ENCODE results near the gene GMPPA. TPM values are rescaled to one million over a fixed set of nuclear protein-coding genes. Genes with fewer than 3 reads are reported as not detected.

GMPPA gene
- polyA plus RNA-seq, 2 of the 4 experiments (the other 2 are of a cell fraction): 36.2 to 46.2 TPM

DNA sequence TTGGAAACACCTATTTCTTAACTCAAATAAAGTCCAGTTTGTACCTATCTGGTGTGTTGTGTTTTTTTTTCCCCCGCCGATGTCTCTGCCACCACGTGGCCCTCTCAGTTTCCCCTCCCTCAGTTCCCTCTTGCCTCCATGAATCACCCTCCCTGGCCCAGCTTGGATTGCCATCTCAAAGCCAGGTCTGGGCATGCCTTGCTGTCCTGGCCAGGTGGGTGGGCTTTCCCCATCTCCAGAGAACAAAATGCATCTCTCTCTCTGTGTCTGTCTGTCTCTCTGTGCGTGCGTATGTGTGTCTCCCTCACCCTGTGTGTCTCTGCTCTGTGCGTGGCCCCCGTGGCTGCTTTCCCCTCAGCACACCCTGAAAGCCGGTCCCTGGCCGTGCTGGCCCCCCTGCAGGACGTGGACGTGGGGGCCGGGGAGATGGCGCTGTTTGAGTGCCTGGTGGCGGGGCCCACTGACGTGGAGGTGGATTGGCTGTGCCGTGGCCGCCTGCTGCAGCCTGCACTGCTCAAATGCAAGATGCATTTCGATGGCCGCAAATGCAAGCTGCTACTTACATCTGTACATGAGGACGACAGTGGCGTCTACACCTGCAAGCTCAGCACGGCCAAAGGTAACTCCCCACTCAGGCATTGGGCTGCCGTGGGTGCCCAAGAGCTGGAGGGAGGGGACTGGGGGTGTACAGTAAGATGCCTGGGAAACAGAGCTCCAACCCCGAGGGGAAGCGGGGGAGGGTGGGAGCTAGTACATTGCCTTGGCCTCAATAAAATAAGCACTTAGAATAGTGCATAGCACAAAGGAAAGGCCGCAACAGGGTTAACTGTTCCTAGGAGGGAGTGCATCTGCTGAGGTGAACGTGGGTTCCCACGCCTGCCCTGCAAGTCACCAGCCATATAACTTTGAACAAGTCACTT, 31.6 kb upstream of the GMPPA start:
- H3K4me2 ChIP-seq: no peak overlapping the region
- no peaks in the 10 kb centered on the region for H3K9me3 ChIP-seq
- no peak overlapping the region for H3K27ac ChIP-seq
- CTCF ChIA-PET: interaction anchor here (2.0 to 89.4 kb wide), 3 partner anchors 3 to 64 kb away, joined by 17 to 3291 read pairs (median 3291); partner anchors contain the start of genes ASIC4, CHPF, GMPPA and SPEG
- no peak for TF ChIP-seq KDM5A (IDR thresholded peaks at IDR 0.05)
- no peak for TF ChIP-seq EHF (CRISPR knock-in tag; IDR thresholded peaks at IDR 0.05)
- TF ChIP-seq, protein P1, sequence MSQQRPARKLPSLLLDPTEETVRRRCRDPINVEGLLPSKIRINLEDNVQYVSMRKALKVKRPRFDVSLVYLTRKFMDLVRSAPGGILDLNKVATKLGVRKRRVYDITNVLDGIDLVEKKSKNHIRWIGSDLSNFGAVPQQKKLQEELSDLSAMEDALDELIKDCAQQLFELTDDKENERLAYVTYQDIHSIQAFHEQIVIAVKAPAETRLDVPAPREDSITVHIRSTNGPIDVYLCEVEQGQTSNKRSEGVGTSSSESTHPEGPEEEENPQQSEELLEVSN (IDR thresholded peaks at IDR 0.05; ENCODE audit: borderline replicate concordance, low read depth): no peak
- no peak for TF ChIP-seq ZC3H11A (IDR thresholded peaks at IDR 0.05)
- no peak for TF ChIP-seq HDAC2 (IDR thresholded peaks at IDR 0.05)
- TF ChIP-seq JUN (IDR thresholded peaks at IDR 0.05): no peak
- TF ChIP-seq MAZ (IDR thresholded peaks at IDR 0.05; ENCODE audit: borderline replicate concordance, low read depth, low read length): no peak
- TF ChIP-seq TFCP2L1 (CRISPR knock-in tag; IDR thresholded peaks at IDR 0.05): no peak
- no peak for TF ChIP-seq CEBPB (IDR thresholded peaks at IDR 0.05)
- TF ChIP-seq EP300 (IDR thresholded peaks at IDR 0.05): no peak
- TF ChIP-seq, protein P2, sequence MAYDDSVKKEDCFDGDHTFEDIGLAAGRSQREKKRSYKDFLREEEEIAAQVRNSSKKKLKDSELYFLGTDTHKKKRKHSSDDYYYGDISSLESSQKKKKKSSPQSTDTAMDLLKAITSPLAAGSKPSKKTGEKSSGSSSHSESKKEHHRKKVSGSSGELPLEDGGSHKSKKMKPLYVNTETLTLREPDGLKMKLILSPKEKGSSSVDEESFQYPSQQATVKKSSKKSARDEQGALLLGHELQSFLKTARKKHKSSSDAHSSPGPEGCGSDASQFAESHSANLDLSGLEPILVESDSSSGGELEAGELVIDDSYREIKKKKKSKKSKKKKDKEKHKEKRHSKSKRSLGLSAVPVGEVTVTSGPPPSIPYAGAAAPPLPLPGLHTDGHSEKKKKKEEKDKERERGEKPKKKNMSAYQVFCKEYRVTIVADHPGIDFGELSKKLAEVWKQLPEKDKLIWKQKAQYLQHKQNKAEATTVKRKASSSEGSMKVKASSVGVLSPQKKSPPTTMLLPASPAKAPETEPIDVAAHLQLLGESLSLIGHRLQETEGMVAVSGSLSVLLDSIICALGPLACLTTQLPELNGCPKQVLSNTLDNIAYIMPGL (CRISPR knock-in tag; IDR thresholded peaks at IDR 0.05; ENCODE audit: borderline replicate concordance): no peak
- ATAC-seq (no peak), DNase-seq (ENCODE audit: low read depth in 1 of 2, low spot score in 1 of 2) (no peak), FAIRE-seq (no peak)
- no peak overlapping the region for H3K4me3 ChIP-seq
- H3K4me1 ChIP-seq: peaks cover 12% of the 10 kb centered on the region
- POLR2A ChIA-PET: no interaction called here
- 87% methylated on average over 26 of the region's 28 CpGs for WGBS (ENCODE audit: missing lambda C conversion rate)

DNA sequence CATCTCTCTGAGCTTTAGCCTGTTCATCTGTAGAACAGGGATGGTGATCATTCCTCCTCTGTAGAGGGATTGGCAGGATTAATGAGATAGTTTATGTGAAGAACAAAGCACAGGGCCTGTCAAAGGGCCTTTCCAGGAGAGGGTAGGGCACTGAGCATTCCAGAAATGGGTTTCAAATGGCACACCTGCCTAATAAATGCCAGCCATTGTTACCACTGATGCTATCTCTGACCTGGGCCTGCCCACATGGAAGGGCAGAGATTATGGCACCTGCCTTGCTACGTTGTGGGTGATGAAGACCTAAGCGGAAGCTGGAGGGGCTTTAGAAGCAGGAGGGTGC, 31.0 kb upstream of the GMPPA start:
- TF ChIP-seq PHF8 (IDR thresholded peaks at IDR 0.05; ENCODE audit: borderline replicate concordance, low read depth): no peak
- TF ChIP-seq KDM1A (IDR thresholded peaks at IDR 0.05; ENCODE audit: low read depth): no peak
- TF ChIP-seq SMC3 (IDR thresholded peaks at IDR 0.05): no peak
- TF ChIP-seq RAD21 (conservative IDR thresholded peaks at IDR 0.05 in 1 of 2, IDR thresholded peaks at IDR 0.05 in 1 of 2): no peak
- TF ChIP-seq, protein P3, sequence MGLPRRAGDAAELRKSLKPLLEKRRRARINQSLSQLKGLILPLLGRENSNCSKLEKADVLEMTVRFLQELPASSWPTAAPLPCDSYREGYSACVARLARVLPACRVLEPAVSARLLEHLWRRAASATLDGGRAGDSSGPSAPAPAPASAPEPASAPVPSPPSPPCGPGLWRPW (IDR thresholded peaks at IDR 0.05): no peak
- TF ChIP-seq, protein P2 (CRISPR knock-in tag; IDR thresholded peaks at IDR 0.05; ENCODE audit: borderline replicate concordance): no peak
- H3K27ac ChIP-seq: no peak overlapping the region
- H3K4me2 ChIP-seq: no peak overlapping the region
- 86% methylated on average over 2 of the region's 2 CpGs for WGBS (ENCODE audit: missing lambda C conversion rate)
- H3K4me1 ChIP-seq: peaks cover 12% of the 10 kb centered on the region
- FAIRE-seq: no peak
- no peak overlapping the region for H3K4me3 ChIP-seq
- ATAC-seq: no peak
- CTCF ChIA-PET: interaction anchor here (0.5 to 89.4 kb wide), 4 partner anchors 2 to 423 kb away, joined by 6 to 3291 read pairs (median 1654); partner anchors contain the start of genes ASIC4, CHPF, GMPPA and SPEG
- no peak for DNase-seq (ENCODE audit: low read depth in 1 of 2, low spot score in 1 of 2)
- POLR2A ChIA-PET: interaction anchor here (0.8 kb wide), 1 partner anchor 31 kb away, joined by 3 read pairs; the partner anchor contains the start of gene GMPPA
- H3K9me3 ChIP-seq: no peaks in the 10 kb centered on the region

Data from A549 (cell line).